ENCODE data around the gene SCN5A.

DNA sequence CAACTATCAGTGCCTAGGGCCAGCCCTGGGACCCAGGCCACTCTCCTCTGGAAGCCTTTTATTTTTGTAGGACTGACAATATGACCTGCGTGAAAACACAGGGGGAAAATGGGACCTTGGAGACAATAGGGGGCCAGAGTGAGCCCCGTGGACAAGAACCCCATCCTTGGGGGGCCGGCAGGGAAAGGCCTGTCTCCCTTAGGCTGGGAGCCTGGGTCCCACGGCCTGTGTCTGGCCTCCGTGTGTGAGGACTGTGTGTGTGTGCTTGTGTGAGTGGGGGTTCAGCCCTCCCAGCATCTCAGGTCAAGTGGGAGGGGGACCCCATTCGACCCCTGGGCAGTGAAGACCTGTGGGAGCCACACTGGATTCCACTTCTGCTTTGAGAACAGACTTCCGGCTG lies 100.0 kb downstream of the SCN5A start:
- no peak for TF ChIP-seq MAX (IDR thresholded peaks at IDR 0.05)
- TF ChIP-seq, protein P1, sequence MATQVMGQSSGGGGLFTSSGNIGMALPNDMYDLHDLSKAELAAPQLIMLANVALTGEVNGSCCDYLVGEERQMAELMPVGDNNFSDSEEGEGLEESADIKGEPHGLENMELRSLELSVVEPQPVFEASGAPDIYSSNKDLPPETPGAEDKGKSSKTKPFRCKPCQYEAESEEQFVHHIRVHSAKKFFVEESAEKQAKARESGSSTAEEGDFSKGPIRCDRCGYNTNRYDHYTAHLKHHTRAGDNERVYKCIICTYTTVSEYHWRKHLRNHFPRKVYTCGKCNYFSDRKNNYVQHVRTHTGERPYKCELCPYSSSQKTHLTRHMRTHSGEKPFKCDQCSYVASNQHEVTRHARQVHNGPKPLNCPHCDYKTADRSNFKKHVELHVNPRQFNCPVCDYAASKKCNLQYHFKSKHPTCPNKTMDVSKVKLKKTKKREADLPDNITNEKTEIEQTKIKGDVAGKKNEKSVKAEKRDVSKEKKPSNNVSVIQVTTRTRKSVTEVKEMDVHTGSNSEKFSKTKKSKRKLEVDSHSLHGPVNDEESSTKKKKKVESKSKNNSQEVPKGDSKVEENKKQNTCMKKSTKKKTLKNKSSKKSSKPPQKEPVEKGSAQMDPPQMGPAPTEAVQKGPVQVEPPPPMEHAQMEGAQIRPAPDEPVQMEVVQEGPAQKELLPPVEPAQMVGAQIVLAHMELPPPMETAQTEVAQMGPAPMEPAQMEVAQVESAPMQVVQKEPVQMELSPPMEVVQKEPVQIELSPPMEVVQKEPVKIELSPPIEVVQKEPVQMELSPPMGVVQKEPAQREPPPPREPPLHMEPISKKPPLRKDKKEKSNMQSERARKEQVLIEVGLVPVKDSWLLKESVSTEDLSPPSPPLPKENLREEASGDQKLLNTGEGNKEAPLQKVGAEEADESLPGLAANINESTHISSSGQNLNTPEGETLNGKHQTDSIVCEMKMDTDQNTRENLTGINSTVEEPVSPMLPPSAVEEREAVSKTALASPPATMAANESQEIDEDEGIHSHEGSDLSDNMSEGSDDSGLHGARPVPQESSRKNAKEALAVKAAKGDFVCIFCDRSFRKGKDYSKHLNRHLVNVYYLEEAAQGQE (IDR thresholded peaks at IDR 0.05; ENCODE audit: low read depth), result no peak
- no peak for TF ChIP-seq RAD21 (IDR thresholded peaks at IDR 0.05; ENCODE audit: low read depth)
- no peak for TF ChIP-seq NFIC (IDR thresholded peaks at IDR 0.05)
- TF ChIP-seq FOXM1 (IDR thresholded peaks at IDR 0.05; ENCODE audit: borderline replicate concordance, low read depth), result no peak
- no peak for TF ChIP-seq USF1 (IDR thresholded peaks at IDR 0.05)
- TF ChIP-seq YY1 (IDR thresholded peaks at IDR 0.05; ENCODE audit: low read depth), result no peak
- no peak for TF ChIP-seq CEBPB (IDR thresholded peaks at IDR 0.05)
- TF ChIP-seq EP300 (IDR thresholded peaks at IDR 0.05; ENCODE audit: borderline replicate concordance), result no peak

All from Ishikawa (cell line).